SK-MEL-5 (cell line): Measurements from ENCODE around the gene CARD14. TPM values are rescaled to one million over a fixed set of nuclear protein-coding genes. Genes with fewer than 3 reads are reported as not detected.

Experiments
- DNase-seq: peaks from one replicate; pipeline ENCODE4 v3.0.0-alpha.2; 2016; ENCODE audit warnings: low read depth, low spot score
- in situ Hi-C: cut with HindIII; loops from 2 replicates; pipeline ENCODE4 v1.10.0; 2016; ENCODE audit warnings: low sequenced_read_pairs, high pct_unique_total_duplicates, low pct_unique_long_range_greater_than_20kb
- total RNA-seq: library from RNA; depleted of rRNA; stranded (reverse); fragments of >200 nt; shearing (Covaris generic); gene quantifications from 2 replicates; pipeline ENCODE4 v1.2.3, GENCODE V29; 2014

CARD14 gene
- total RNA-seq, 1 experiment from 2014 or later = 19.6 TPM

- in situ Hi-C loops = no loop called here
These were observed 4.1 kb downstream of the CARD14 start for GRCh38 chr17:80173916-80174315.

GRCh38 chr17:80176757-80177156 lies 6.9 kb downstream of the CARD14 start:
- in situ Hi-C loops = no loop called here
- DNase-seq = no peak

More at GRCh38 chr17:80173916-80174315, 4.1 kb downstream of the CARD14 start:
- DNase-seq = no peak

GRCh38 chr17:80177986-80178595 lies 8.3 kb downstream of the CARD14 start:
- in situ Hi-C loops = no loop called here

GRCh38 chr17:80180192-80180591 lies 10.4 kb downstream of the CARD14 start:
- in situ Hi-C loops = no loop called here
- no peak for DNase-seq

More at GRCh38 chr17:80177986-80178595, 8.3 kb downstream of the CARD14 start:
- DNase-seq = no peak

- in situ Hi-C loops = no loop called here
- no peak for DNase-seq
These were observed 11.6 kb downstream of the CARD14 start for GRCh38 chr17:80181431-80181830.

GRCh38 chr17:80182118-80182844 lies 12.5 kb downstream of the CARD14 start:
- in situ Hi-C loops = no loop called here

GRCh38 chr17:80182845-80183223 lies 13.0 kb downstream of the CARD14 start:
- in situ Hi-C loops = no loop called here
- DNase-seq = no peak

More at GRCh38 chr17:80182118-80182844, 12.5 kb downstream of the CARD14 start:
- no peak for DNase-seq

- no peak for DNase-seq
- in situ Hi-C loops = no loop called here
These were observed 14.0 kb downstream of the CARD14 start for GRCh38 chr17:80183581-80184422.

GRCh38 chr17:80184423-80184714 lies 14.5 kb downstream of the CARD14 start:
- DNase-seq = no peak
- in situ Hi-C loops = no loop called here

- DNase-seq = no peak
- in situ Hi-C loops = no loop called here
These were observed 16.1 kb downstream of the CARD14 start for GRCh38 chr17:80185968-80186367.

- DNase-seq = no peak
- in situ Hi-C loops = no loop called here
These were observed 17.3 kb downstream of the CARD14 start for GRCh38 chr17:80187090-80187489.

- no peak for DNase-seq
- in situ Hi-C loops = no loop called here
These were observed 17.7 kb downstream of the CARD14 start for GRCh38 chr17:80187515-80187941.

- in situ Hi-C loops = no loop called here
- DNase-seq = no peak
These were observed 19.8 kb downstream of the CARD14 start for GRCh38 chr17:80189611-80190010.

GRCh38 chr17:80190716-80191115 lies 20.9 kb downstream of the CARD14 start:
- in situ Hi-C loops = no loop called here

GRCh38 chr17:80191192-80191591 lies 21.4 kb downstream of the CARD14 start:
- no peak for DNase-seq
- in situ Hi-C loops = no loop called here

More at GRCh38 chr17:80190716-80191115, 20.9 kb downstream of the CARD14 start:
- no peak for DNase-seq

- peak; percentile 98 for DNase-seq
- in situ Hi-C loops = no loop called here
These were observed 22.2 kb downstream of the CARD14 start for GRCh38 chr17:80191865-80192661.

- no peak for DNase-seq
- in situ Hi-C loops = no loop called here
These were observed 25.3 kb downstream of the CARD14 start for GRCh38 chr17:80195141-80195540.
